CD14-positive monocyte (primary cell): ENCODE results near the gene GPC6. TPM values are rescaled to one million over a fixed set of nuclear protein-coding genes. Genes with fewer than 3 reads are reported as not detected.

Source experiments
- DNase-seq, 3 donors: peaks; one replicate each; pipeline ENCODE4 v3.0.0-alpha.2; 2011 to 2022
- H2AFZ ChIP-seq: 2 replicates; pipeline ENCODE4 v1.6.0; 2012; ENCODE audit warnings: mild to moderate bottlenecking, low read depth, low read length, inconsistent platforms; ENCODE audit not compliant: insufficient read depth, poor library complexity, severe bottlenecking
- H3K27ac ChIP-seq, 2 donors: 1 replicate in 1 of 2; 2 replicates in 1 of 2; pipeline ENCODE4 v1.5.1; 2012 to 2013; ENCODE audit warnings: low read length in 2 of 2, control low read depth in 1 of 2, inconsistent platforms in 1 of 2, low read depth in 1 of 2, mild to moderate bottlenecking in 1 of 2
- H3K27me3 ChIP-seq, 2 donors: one replicate each; pipeline versions ENCODE4 v1.6.0 to v1.6.1; 2011 to 2013; ENCODE audit warnings: low read length in 2 of 2; ENCODE audit not compliant: control insufficient read depth in 2 of 2, insufficient read depth in 2 of 2
- H3K36me3 ChIP-seq, 2 donors: replicated peaks in 1 of 2; 1 replicate in 1 of 2; 2 replicates in 1 of 2; pipeline versions ENCODE4 v1.5.1 to v1.6.1; 2012 to 2013; ENCODE audit warnings: low read length in 2 of 2, control low read depth in 1 of 2, inconsistent platforms in 1 of 2, mild to moderate bottlenecking in 1 of 2; ENCODE audit not compliant: insufficient read depth in 2 of 2, control insufficient read depth in 1 of 2
- H3K4me1 ChIP-seq, 2 donors: 1 replicate in 1 of 2; 2 replicates in 1 of 2; pipeline versions ENCODE4 v1.5.1 to v1.6.1; 2012 to 2013; ENCODE audit warnings: low read length in 2 of 2, control low read depth in 1 of 2, inconsistent platforms in 1 of 2, mild to moderate bottlenecking in 1 of 2, moderate library complexity in 1 of 2; ENCODE audit not compliant: insufficient read depth in 2 of 2, control insufficient read depth in 1 of 2
- H3K4me2 ChIP-seq: replicated peaks from 2 replicates; pipeline ENCODE3; 2012; ENCODE audit warnings: low read length, moderate library complexity, mild to moderate bottlenecking; ENCODE audit not compliant: poor library complexity, severe bottlenecking; ENCODE audit errors: extremely low read depth
- H3K4me3 ChIP-seq, 3 experiments: fragments of 200-600 bp in 1 of 3; sonication (generic) in 1 of 3; replicated peaks in 1 of 3; 1 replicate in 2 of 3; 2 replicates in 1 of 3; pipeline ENCODE4 v1.5.1; 2011 to 2013; ENCODE audit warnings: low read length in 3 of 3, mild to moderate bottlenecking in 3 of 3, control low read depth in 2 of 3, low read depth in 2 of 3, inconsistent platforms in 1 of 3, moderate library complexity in 1 of 3
- H3K79me2 ChIP-seq: 2 replicates; pipeline ENCODE4 v1.6.0; 2012; ENCODE audit warnings: mild to moderate bottlenecking, control low read depth, inconsistent platforms, low read length, moderate library complexity; ENCODE audit not compliant: insufficient read depth
- H3K9ac ChIP-seq: 2 replicates; pipeline ENCODE4 v1.6.0; 2017; ENCODE audit warnings: low read length, mild to moderate bottlenecking; ENCODE audit not compliant: insufficient read depth, poor library complexity, severe bottlenecking
- H3K9me3 ChIP-seq, 2 donors: replicated peaks in 1 of 2; 1 replicate in 1 of 2; 2 replicates in 1 of 2; pipeline versions ENCODE4 v1.5.1 to v1.6.1; 2012 to 2013; ENCODE audit warnings: low read length in 2 of 2, control low read depth in 1 of 2; ENCODE audit not compliant: control insufficient read depth in 1 of 2, insufficient read depth in 1 of 2
- H4K20me1 ChIP-seq: 2 replicates; pipeline ENCODE4 v1.6.0; 2012; ENCODE audit warnings: mild to moderate bottlenecking, low read length, control low read depth, moderate library complexity; ENCODE audit not compliant: insufficient read depth
- H3K27ac Mint-ChIP-seq, 7 donors: one replicate each; pipeline ENCODE4 v1.8.0; 2020; ENCODE audit warnings: mild to moderate bottlenecking in 7 of 7, mixed read lengths in 7 of 7, moderate library complexity in 6 of 7, inconsistent platforms in 2 of 7
- H3K27me3 Mint-ChIP-seq, 3 donors: one replicate each; pipeline ENCODE4 v1.8.0; 2021 to 2022; ENCODE audit warnings: low read depth in 3 of 3, mild to moderate bottlenecking in 3 of 3, mixed read lengths in 3 of 3, moderate library complexity in 3 of 3, inconsistent platforms in 1 of 3
- H3K36me3 Mint-ChIP-seq, 2 donors: one replicate each; pipeline ENCODE4 v1.8.0; 2020; ENCODE audit warnings: mixed read lengths in 2 of 2, inconsistent platforms in 1 of 2, mild to moderate bottlenecking in 1 of 2
- H3K4me1 Mint-ChIP-seq: one replicate; pipeline ENCODE4 v1.8.0; 2020; ENCODE audit warnings: mild to moderate bottlenecking, mixed read lengths
- H3K4me3 Mint-ChIP-seq, 2 donors: one replicate each; pipeline ENCODE4 v1.8.0; 2020; ENCODE audit warnings: mild to moderate bottlenecking in 2 of 2, mixed read lengths in 2 of 2, moderate library complexity in 1 of 2
- H3K9me3 Mint-ChIP-seq, 7 donors: one replicate each; pipeline ENCODE4 v1.8.0; 2020 to 2022; ENCODE audit warnings: mixed read lengths in 7 of 7, mild to moderate bottlenecking in 6 of 7, moderate library complexity in 6 of 7, inconsistent platforms in 2 of 7
- WGBS: methylation state at CpG from one replicate; pipeline ENCODE4 v1.1.5; 2013; ENCODE audit warnings: missing lambda C conversion rate; ENCODE audit not compliant: insufficient coverage; 5-methylcytosine and 5-hydroxymethylcytosine counted together
- intact Hi-C, 2 donors: fragments of 100-400 bp; cut with micrococcal nuclease; formaldehyde crosslinking; loops; one replicate each; pipeline versions ENCODE4 v1.15.0 to v1.15.1; 2023
- polyA plus RNA-seq, 3 donors: library from polyadenylated mRNA; depleted of rRNA in 1 of 3; unstranded in 2 of 3; stranded (reverse) in 1 of 3; fragments of 300-500 nt in 2 of 3; fragments of >200 nt in 1 of 3; fragmentation: Illumina TruSeq in 2 of 3; gene quantifications; 1 replicate in 2 of 3; 2 replicates in 1 of 3; pipeline ENCODE4 v1.2.3, GENCODE V29; 2012 to 2021
- TF ChIP-seq, protein P1 (sequence below): fragments of 200-600 bp; IDR thresholded peaks from one replicate; pipeline ENCODE4 v1.8.0; 2022; ENCODE audit warnings: antibody characterized with exemption, mild to moderate bottlenecking

Gene GPC6
- polyA plus RNA-seq, 3 donors, result not detected

- Histone ChIP-seq H3K4me3 (no peak overlapping the region), H3K9me3 (peaks cover 0 to 4% of the 10 kb centered on the region in 2 donors), H3K79me2 (no peaks in the 10 kb centered on the region), H3K27ac (no peak overlapping the region), H4K20me1 (no peaks in the 10 kb centered on the region), H3K9ac (no peak overlapping the region), H3K36me3 (no peaks in the 10 kb centered on the region), H2AFZ (no peak overlapping the region), H3K4me1 (no peaks in the 10 kb centered on the region), H3K27me3 (no peaks in the 10 kb centered on the region), H3K4me2 (no peak overlapping the region)
- Mint-ChIP-seq H3K27ac (no peak overlapping the region), H3K4me3 (no peak overlapping the region), H3K36me3 (no peaks in the 10 kb centered on the region), H3K4me1 (no peaks in the 10 kb centered on the region), H3K9me3 (peaks cover 0 to 6% (median 2%) of the 10 kb centered on the region in 7 donors), H3K27me3 (no peaks in the 10 kb centered on the region)
- WGBS, result no CpG with 5 or more reads among the region's 2 CpGs
- no peak for DNase-seq
- intact Hi-C loops, result no loop called here
- TF ChIP-seq, protein P1, sequence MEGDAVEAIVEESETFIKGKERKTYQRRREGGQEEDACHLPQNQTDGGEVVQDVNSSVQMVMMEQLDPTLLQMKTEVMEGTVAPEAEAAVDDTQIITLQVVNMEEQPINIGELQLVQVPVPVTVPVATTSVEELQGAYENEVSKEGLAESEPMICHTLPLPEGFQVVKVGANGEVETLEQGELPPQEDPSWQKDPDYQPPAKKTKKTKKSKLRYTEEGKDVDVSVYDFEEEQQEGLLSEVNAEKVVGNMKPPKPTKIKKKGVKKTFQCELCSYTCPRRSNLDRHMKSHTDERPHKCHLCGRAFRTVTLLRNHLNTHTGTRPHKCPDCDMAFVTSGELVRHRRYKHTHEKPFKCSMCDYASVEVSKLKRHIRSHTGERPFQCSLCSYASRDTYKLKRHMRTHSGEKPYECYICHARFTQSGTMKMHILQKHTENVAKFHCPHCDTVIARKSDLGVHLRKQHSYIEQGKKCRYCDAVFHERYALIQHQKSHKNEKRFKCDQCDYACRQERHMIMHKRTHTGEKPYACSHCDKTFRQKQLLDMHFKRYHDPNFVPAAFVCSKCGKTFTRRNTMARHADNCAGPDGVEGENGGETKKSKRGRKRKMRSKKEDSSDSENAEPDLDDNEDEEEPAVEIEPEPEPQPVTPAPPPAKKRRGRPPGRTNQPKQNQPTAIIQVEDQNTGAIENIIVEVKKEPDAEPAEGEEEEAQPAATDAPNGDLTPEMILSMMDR, result no peak
Measured at GRCh38 chr13:93406136-93406535, 179.5 kb downstream of the GPC6 start.

- Mint-ChIP-seq H3K4me3 (no peak overlapping the region), H3K9me3 (peaks cover 0 to 6% (median 2%) of the 10 kb centered on the region in 7 donors), H3K27me3 (no peaks in the 10 kb centered on the region), H3K4me1 (no peaks in the 10 kb centered on the region), H3K36me3 (no peaks in the 10 kb centered on the region), H3K27ac (no peak overlapping the region)
- H3K4me1 ChIP-seq, result no peaks in the 10 kb centered on the region
- H2AFZ ChIP-seq, result no peak overlapping the region
- peaks cover 0 to 4% of the 10 kb centered on the region in 2 donors for H3K9me3 ChIP-seq
- H4K20me1 ChIP-seq, result no peaks in the 10 kb centered on the region
- intact Hi-C loops, result no loop called here
- TF ChIP-seq, protein P1, result no peak
- H3K9ac ChIP-seq, result no peak overlapping the region
- no peak for DNase-seq
- H3K27ac ChIP-seq, result no peak overlapping the region
- no peak overlapping the region for H3K4me3 ChIP-seq
- no peaks in the 10 kb centered on the region for H3K27me3 ChIP-seq
- H3K4me2 ChIP-seq, result no peak overlapping the region
- H3K36me3 ChIP-seq, result no peaks in the 10 kb centered on the region
- no peaks in the 10 kb centered on the region for H3K79me2 ChIP-seq
Measured at GRCh38 chr13:93407551-93407950, 180.9 kb downstream of the GPC6 start.
